ENCODE data around the gene TMEM132D. TPM values are rescaled to one million over a fixed set of nuclear protein-coding genes. Genes with fewer than 3 reads are reported as not detected.

Gene TMEM132D
- total RNA-seq, 2 donors from 2014 or later: not detected

GRCh38 chr12:129717438-129717837 lies 186.4 kb downstream of the TMEM132D start:
- no peak overlapping the region for H3K4me3 Mint-ChIP-seq

GRCh38 chr12:129716825-129717224 lies 187.0 kb downstream of the TMEM132D start:
- Mint-ChIP-seq H3K4me1 (ENCODE audit: low read depth in 2 of 2) (no peaks in the 10 kb centered on the region), H3K36me3 (no peaks in the 10 kb centered on the region), H3K4me3 (no peak overlapping the region), H3K9me3 (no peaks in the 10 kb centered on the region), H3K27ac (no peak overlapping the region), H3K27me3 (no peaks in the 10 kb centered on the region)
- no peak for ATAC-seq
- no peak for DNase-seq (ENCODE audit: low spot score)

More at GRCh38 chr12:129717438-129717837, 186.4 kb downstream of the TMEM132D start:
- ATAC-seq (no peak), DNase-seq (ENCODE audit: low spot score) (no peak)
- Mint-ChIP-seq H3K4me1 (ENCODE audit: low read depth in 2 of 2) (no peaks in the 10 kb centered on the region), H3K27ac (no peak overlapping the region), H3K9me3 (no peaks in the 10 kb centered on the region), H3K36me3 (no peaks in the 10 kb centered on the region), H3K27me3 (no peaks in the 10 kb centered on the region)

- no peak for DNase-seq (ENCODE audit: low spot score)
- no peak overlapping the region for H3K4me3 Mint-ChIP-seq
- H3K27me3 Mint-ChIP-seq: peaks cover 0 to 6% of the 10 kb centered on the region in 2 donors
- peaks cover 11% of the 10 kb centered on the region for H3K9me3 Mint-ChIP-seq
- H3K36me3 Mint-ChIP-seq: peaks cover 12% of the 10 kb centered on the region
- no peak for ATAC-seq
- H3K27ac Mint-ChIP-seq: no peak overlapping the region
- no peaks in the 10 kb centered on the region for H3K4me1 Mint-ChIP-seq (ENCODE audit: low read depth in 2 of 2)
Observed at GRCh38 chr12:129706716-129707115, 197.1 kb downstream of the TMEM132D start.

GRCh38 chr12:129704232-129704830 lies 199.5 kb downstream of the TMEM132D start:
- Mint-ChIP-seq H3K27me3 (peaks cover 0 to 6% of the 10 kb centered on the region in 2 donors), H3K9me3 (peaks cover 9% of the 10 kb centered on the region), H3K36me3 (peaks cover 12% of the 10 kb centered on the region), H3K27ac (no peak overlapping the region), H3K4me3 (no peak overlapping the region), H3K4me1 (ENCODE audit: low read depth in 2 of 2) (no peaks in the 10 kb centered on the region)
- ATAC-seq (no peak), DNase-seq (ENCODE audit: low spot score) (no peak)

- Mint-ChIP-seq H3K9me3 (peaks cover 6% of the 10 kb centered on the region), H3K36me3 (peaks cover 8% of the 10 kb centered on the region), H3K27ac (no peak overlapping the region), H3K4me3 (no peak overlapping the region), H3K27me3 (peaks cover 0 to 6% of the 10 kb centered on the region in 2 donors), H3K4me1 (ENCODE audit: low read depth in 2 of 2) (no peaks in the 10 kb centered on the region)
- no peak for DNase-seq (ENCODE audit: low spot score)
- no peak for ATAC-seq
Observed at GRCh38 chr12:129701631-129702101, 202.2 kb downstream of the TMEM132D start.

- no peak overlapping the region for H3K27ac Mint-ChIP-seq
- no peak overlapping the region for H3K4me3 Mint-ChIP-seq
- H3K4me1 Mint-ChIP-seq (ENCODE audit: low read depth in 2 of 2): no peaks in the 10 kb centered on the region
- peak; percentile 38 to 57 for ATAC-seq
- DNase-seq (ENCODE audit: low spot score): no peak
- H3K36me3 Mint-ChIP-seq: peaks cover 6% of the 10 kb centered on the region
- H3K9me3 Mint-ChIP-seq: peaks cover 6% of the 10 kb centered on the region
- H3K27me3 Mint-ChIP-seq: peaks cover 0 to 6% of the 10 kb centered on the region in 2 donors
Observed at GRCh38 chr12:129700036-129700435, 203.8 kb downstream of the TMEM132D start.

- H3K4me3 Mint-ChIP-seq: no peak overlapping the region
- no peak overlapping the region for H3K27ac Mint-ChIP-seq
- ATAC-seq (no peak), DNase-seq (ENCODE audit: low spot score) (no peak)
- peaks cover 0 to 2% of the 10 kb centered on the region in 2 donors for H3K27me3 Mint-ChIP-seq
- peaks cover 3% of the 10 kb centered on the region for H3K9me3 Mint-ChIP-seq
- no peaks in the 10 kb centered on the region for H3K4me1 Mint-ChIP-seq (ENCODE audit: low read depth in 2 of 2)
- no peaks in the 10 kb centered on the region for H3K36me3 Mint-ChIP-seq
Observed at GRCh38 chr12:129696926-129697325, 206.9 kb downstream of the TMEM132D start.

GRCh38 chr12:129696405-129696804 lies 207.4 kb downstream of the TMEM132D start:
- H3K27me3 Mint-ChIP-seq: peaks cover 0 to 2% of the 10 kb centered on the region in 2 donors
- ATAC-seq: no peak
- no peaks in the 10 kb centered on the region for H3K36me3 Mint-ChIP-seq
- no peak for DNase-seq (ENCODE audit: low spot score)
- H3K9me3 Mint-ChIP-seq: peaks cover 3% of the 10 kb centered on the region
- no peak overlapping the region for H3K27ac Mint-ChIP-seq
- no peak overlapping the region for H3K4me3 Mint-ChIP-seq
- no peaks in the 10 kb centered on the region for H3K4me1 Mint-ChIP-seq (ENCODE audit: low read depth in 2 of 2)

- DNase-seq (ENCODE audit: low spot score): no peak
- no peak for ATAC-seq
- H3K36me3 Mint-ChIP-seq: no peaks in the 10 kb centered on the region
- H3K9me3 Mint-ChIP-seq: peaks cover 3% of the 10 kb centered on the region
- H3K27ac Mint-ChIP-seq: no peak overlapping the region
- H3K27me3 Mint-ChIP-seq: peaks cover 0 to 2% of the 10 kb centered on the region in 2 donors
- no peaks in the 10 kb centered on the region for H3K4me1 Mint-ChIP-seq (ENCODE audit: low read depth in 2 of 2)
- H3K4me3 Mint-ChIP-seq: no peak overlapping the region
Observed at GRCh38 chr12:129693731-129694130, 210.1 kb downstream of the TMEM132D start.

- no peak for ATAC-seq
- no peaks in the 10 kb centered on the region for H3K36me3 Mint-ChIP-seq
- H3K4me3 Mint-ChIP-seq: no peak overlapping the region
- no peak for DNase-seq (ENCODE audit: low spot score)
- H3K9me3 Mint-ChIP-seq: peaks cover 13% of the 10 kb centered on the region
- no peaks in the 10 kb centered on the region for H3K4me1 Mint-ChIP-seq (ENCODE audit: low read depth in 2 of 2)
- H3K27me3 Mint-ChIP-seq: peaks cover 0 to 2% of the 10 kb centered on the region in 2 donors
- no peak overlapping the region for H3K27ac Mint-ChIP-seq
Observed at GRCh38 chr12:129687731-129688130, 216.1 kb downstream of the TMEM132D start.

- no peaks in the 10 kb centered on the region for H3K4me1 Mint-ChIP-seq (ENCODE audit: low read depth in 2 of 2)
- ATAC-seq: no peak
- no peak overlapping the region for H3K4me3 Mint-ChIP-seq
- DNase-seq (ENCODE audit: low spot score): no peak
- no peaks in the 10 kb centered on the region for H3K27me3 Mint-ChIP-seq
- no peaks in the 10 kb centered on the region for H3K36me3 Mint-ChIP-seq
- peaks cover 9% of the 10 kb centered on the region for H3K9me3 Mint-ChIP-seq
- no peak overlapping the region for H3K27ac Mint-ChIP-seq
Observed at GRCh38 chr12:129681830-129682229, 222.0 kb downstream of the TMEM132D start.

GRCh38 chr12:129681151-129681550 lies 222.7 kb downstream of the TMEM132D start:
- no peak for DNase-seq (ENCODE audit: low spot score)
- no peaks in the 10 kb centered on the region for H3K27me3 Mint-ChIP-seq
- no peak overlapping the region for H3K27ac Mint-ChIP-seq
- no peaks in the 10 kb centered on the region for H3K4me1 Mint-ChIP-seq (ENCODE audit: low read depth in 2 of 2)
- no peak overlapping the region for H3K4me3 Mint-ChIP-seq
- peaks cover 9% of the 10 kb centered on the region for H3K9me3 Mint-ChIP-seq
- no peak for ATAC-seq
- no peaks in the 10 kb centered on the region for H3K36me3 Mint-ChIP-seq

- no peak overlapping the region for H3K4me3 Mint-ChIP-seq
- no peaks in the 10 kb centered on the region for H3K27me3 Mint-ChIP-seq
- no peak overlapping the region for H3K27ac Mint-ChIP-seq
- no peak for ATAC-seq
- DNase-seq (ENCODE audit: low spot score): no peak
- H3K4me1 Mint-ChIP-seq (ENCODE audit: low read depth in 2 of 2): no peaks in the 10 kb centered on the region
- no peaks in the 10 kb centered on the region for H3K9me3 Mint-ChIP-seq
- H3K36me3 Mint-ChIP-seq: no peaks in the 10 kb centered on the region
Observed at GRCh38 chr12:129676411-129676810, 227.4 kb downstream of the TMEM132D start.

- Mint-ChIP-seq H3K36me3 (no peaks in the 10 kb centered on the region), H3K27me3 (no peaks in the 10 kb centered on the region), H3K4me1 (ENCODE audit: low read depth in 2 of 2) (no peaks in the 10 kb centered on the region), H3K9me3 (no peaks in the 10 kb centered on the region), H3K27ac (no peak overlapping the region), H3K4me3 (no peak overlapping the region)
- ATAC-seq (no peak), DNase-seq (ENCODE audit: low spot score) (no peak)
Observed at GRCh38 chr12:129675947-129676346, 227.9 kb downstream of the TMEM132D start.

GRCh38 chr12:129675496-129675895 lies 228.3 kb downstream of the TMEM132D start:
- Mint-ChIP-seq H3K4me3 (no peak overlapping the region), H3K27ac (no peak overlapping the region), H3K36me3 (no peaks in the 10 kb centered on the region), H3K9me3 (no peaks in the 10 kb centered on the region), H3K27me3 (no peaks in the 10 kb centered on the region), H3K4me1 (ENCODE audit: low read depth in 2 of 2) (no peaks in the 10 kb centered on the region)
- no peak for ATAC-seq
- DNase-seq (ENCODE audit: low spot score): no peak

All from natural killer cell treated with Interleukin-12 subunit alpha and Interleukin-12 subunit beta and Interleukin-15 and Interleukin-18, amount 100 ng/mL, for 72 hours (primary cell).